Measurements from ENCODE around the gene MATN1.

Gene MATN1

DNA sequence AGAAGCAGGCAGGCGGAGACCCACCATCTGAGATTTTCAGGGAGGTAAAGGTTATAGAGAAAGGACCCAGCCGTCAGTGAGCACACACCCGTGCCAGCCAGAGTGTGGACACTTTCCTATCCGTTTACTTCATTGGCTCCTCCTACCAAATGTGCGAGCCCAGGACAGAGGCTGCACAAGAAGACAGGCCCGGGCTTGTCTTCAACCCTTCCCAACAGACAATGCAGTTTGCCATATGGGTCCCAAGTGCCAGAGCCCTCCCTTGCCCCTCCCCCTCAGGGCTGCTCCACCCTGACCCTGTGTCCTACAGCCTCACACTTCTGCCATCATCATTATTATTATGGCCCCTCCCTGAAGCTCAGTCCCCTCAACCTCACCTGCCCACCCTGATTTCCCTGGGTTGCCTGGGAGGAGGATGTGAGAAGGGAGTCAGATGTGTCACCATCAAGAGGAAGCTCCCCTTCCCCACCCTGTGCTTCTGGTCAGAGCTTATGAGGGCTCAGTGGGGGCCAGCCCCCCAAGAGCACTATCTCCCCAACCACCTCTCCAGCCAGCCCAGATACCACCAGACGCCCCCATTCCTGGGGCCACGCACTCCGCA is 24.8 kb upstream of the MATN1 start:
- no peaks in the 10 kb centered on the region for H3K36me3 ChIP-seq (ENCODE audit: control insufficient read depth, insufficient read depth, low read length)
- no peak overlapping the region for H3K4me3 ChIP-seq (ENCODE audit: low read depth, low read length)
- H3K9ac ChIP-seq (ENCODE audit: low read depth, low read length): no peak overlapping the region
- H3K9me3 ChIP-seq (ENCODE audit: control insufficient read depth, insufficient read depth, low read length): no peaks in the 10 kb centered on the region
- H3K27me3 ChIP-seq (ENCODE audit: control insufficient read depth, insufficient read depth, low read length): no peaks in the 10 kb centered on the region
- peaks cover 2% of the 10 kb centered on the region for H3K4me1 ChIP-seq (ENCODE audit: control insufficient read depth, insufficient read depth, low read length)

DNA sequence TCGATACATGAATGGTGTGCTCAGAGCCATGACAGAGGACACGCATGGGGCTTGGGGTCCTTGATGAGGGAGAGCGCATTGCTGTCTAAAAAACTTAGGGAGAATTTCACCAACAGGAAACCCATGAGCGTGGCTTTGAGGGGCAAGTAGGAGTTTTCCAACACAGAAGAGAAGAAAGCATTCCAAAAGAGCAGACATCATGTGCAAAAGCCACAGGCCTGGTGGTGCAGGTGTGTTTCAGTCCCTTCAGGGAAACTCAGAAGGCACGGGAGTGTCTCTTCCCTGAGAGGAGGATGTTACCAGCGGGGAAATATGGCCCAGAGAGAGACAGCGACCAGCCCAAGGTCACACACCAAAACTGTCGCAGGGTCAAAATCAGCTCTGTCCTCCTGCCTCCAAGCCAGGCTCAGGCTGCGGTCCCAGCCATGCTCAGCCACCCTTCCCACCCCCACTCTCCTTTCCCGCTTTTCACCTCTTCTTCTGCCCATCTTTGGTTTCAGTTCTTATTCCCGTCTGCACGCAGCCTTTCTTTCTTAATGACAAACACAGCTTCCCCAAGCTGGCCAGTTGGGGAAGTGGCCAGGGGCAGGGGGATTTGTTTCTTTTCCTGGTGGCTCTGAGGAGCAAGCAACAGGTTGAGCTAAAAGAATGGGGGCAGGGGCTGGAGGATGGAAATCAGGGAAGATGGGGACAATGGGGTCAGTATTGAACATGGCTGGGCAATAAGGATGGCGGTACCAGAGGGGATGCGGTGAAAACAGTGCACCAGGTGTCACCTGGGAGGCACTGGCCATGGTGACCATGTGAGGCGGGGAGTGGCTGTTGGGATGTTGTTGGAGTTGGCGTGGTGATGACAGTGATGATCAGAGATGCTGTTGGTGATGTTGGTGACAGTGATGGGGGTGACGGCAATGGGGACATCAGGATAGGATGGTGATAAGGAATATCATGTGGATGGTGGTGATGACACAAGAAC is 23.9 kb upstream of the MATN1 start:
- H3K27me3 ChIP-seq (ENCODE audit: control insufficient read depth, insufficient read depth, low read length): no peaks in the 10 kb centered on the region
- no peak overlapping the region for H3K4me3 ChIP-seq (ENCODE audit: low read depth, low read length)
- H3K9me3 ChIP-seq (ENCODE audit: control insufficient read depth, insufficient read depth, low read length): no peaks in the 10 kb centered on the region
- H3K9ac ChIP-seq (ENCODE audit: low read depth, low read length): no peak overlapping the region
- no peaks in the 10 kb centered on the region for H3K36me3 ChIP-seq (ENCODE audit: control insufficient read depth, insufficient read depth, low read length)
- peaks cover 2% of the 10 kb centered on the region for H3K4me1 ChIP-seq (ENCODE audit: control insufficient read depth, insufficient read depth, low read length)

GRCh38 chr1:30746212-30747032 is 23.0 kb upstream of the MATN1 start:
- Histone ChIP-seq H3K27me3 (ENCODE audit: control insufficient read depth, insufficient read depth, low read length) (no peaks in the 10 kb centered on the region), H3K4me3 (ENCODE audit: low read depth, low read length) (no peak overlapping the region), H3K36me3 (ENCODE audit: control insufficient read depth, insufficient read depth, low read length) (no peaks in the 10 kb centered on the region), H3K9ac (ENCODE audit: low read depth, low read length) (no peak overlapping the region), H3K9me3 (ENCODE audit: control insufficient read depth, insufficient read depth, low read length) (no peaks in the 10 kb centered on the region), H3K4me1 (ENCODE audit: control insufficient read depth, insufficient read depth, low read length) (no peaks in the 10 kb centered on the region)

DNA sequence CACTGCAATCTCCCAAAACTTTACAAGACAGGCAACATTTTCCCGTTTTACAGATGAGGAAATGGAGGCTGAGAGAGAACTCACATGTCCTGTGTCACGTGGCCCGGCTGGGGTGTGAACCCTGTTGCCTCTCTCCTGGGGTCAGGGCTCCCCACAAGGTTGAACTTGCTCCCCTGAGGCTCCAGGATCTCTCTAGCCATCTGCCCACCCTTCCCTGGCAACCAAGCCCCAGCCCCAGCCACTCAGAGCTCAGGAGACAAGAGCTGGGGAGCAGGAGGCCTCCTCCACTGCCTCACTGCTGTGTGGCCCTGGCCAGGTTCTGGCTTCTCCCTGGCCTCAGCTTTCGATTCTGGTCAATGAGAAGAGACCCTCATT is 22.4 kb upstream of the MATN1 start:
- no peaks in the 10 kb centered on the region for H3K9me3 ChIP-seq (ENCODE audit: control insufficient read depth, insufficient read depth, low read length)
- H3K4me1 ChIP-seq (ENCODE audit: control insufficient read depth, insufficient read depth, low read length): no peaks in the 10 kb centered on the region
- no peaks in the 10 kb centered on the region for H3K27me3 ChIP-seq (ENCODE audit: control insufficient read depth, insufficient read depth, low read length)
- H3K36me3 ChIP-seq (ENCODE audit: control insufficient read depth, insufficient read depth, low read length): no peaks in the 10 kb centered on the region
- no peak overlapping the region for H3K4me3 ChIP-seq (ENCODE audit: low read depth, low read length)
- H3K9ac ChIP-seq (ENCODE audit: low read depth, low read length): no peak overlapping the region

GRCh38 chr1:30745156-30745833 is 21.9 kb upstream of the MATN1 start:
- Histone ChIP-seq H3K4me3 (ENCODE audit: low read depth, low read length) (no peak overlapping the region), H3K36me3 (ENCODE audit: control insufficient read depth, insufficient read depth, low read length) (no peaks in the 10 kb centered on the region), H3K9ac (ENCODE audit: low read depth, low read length) (no peak overlapping the region), H3K4me1 (ENCODE audit: control insufficient read depth, insufficient read depth, low read length) (no peaks in the 10 kb centered on the region), H3K9me3 (ENCODE audit: control insufficient read depth, insufficient read depth, low read length) (no peaks in the 10 kb centered on the region), H3K27me3 (ENCODE audit: control insufficient read depth, insufficient read depth, low read length) (no peaks in the 10 kb centered on the region)

DNA sequence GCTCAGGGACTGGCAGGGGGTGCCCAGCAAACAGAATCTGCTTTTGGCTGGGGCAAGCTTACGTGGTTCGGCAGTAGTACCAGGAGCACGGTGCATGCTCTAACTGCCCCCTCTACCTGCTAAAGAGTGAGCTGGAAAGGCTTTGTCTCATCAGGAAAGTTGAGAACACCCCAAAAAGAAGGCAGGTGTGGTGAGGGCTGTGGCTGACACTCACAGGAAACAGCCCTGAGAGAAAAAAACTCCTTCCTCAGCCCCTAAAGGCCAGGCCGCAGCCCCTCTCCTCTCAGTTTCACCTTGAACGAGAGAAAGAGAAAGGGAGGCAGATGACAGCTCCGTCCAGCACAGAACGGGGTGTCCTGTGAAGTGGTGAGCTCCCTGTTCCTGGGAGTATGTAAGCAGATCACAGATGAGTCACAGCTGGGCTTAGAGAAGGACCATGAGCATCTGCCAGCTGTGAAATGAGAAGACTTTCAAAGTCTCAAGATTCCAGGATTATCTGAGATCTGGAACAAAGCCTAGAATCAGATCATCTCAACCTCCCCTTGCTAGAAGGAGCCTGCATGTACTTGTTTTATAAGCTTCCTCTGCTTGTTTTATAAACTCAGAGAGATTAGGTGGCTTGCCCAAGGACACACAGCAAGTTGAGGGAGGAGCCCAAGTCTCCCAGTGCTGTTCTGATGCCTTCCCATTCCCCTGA is 20.8 kb upstream of the MATN1 start:
- no peak overlapping the region for H3K9ac ChIP-seq (ENCODE audit: low read depth, low read length)
- H3K4me3 ChIP-seq (ENCODE audit: low read depth, low read length): no peak overlapping the region
- no peaks in the 10 kb centered on the region for H3K36me3 ChIP-seq (ENCODE audit: control insufficient read depth, insufficient read depth, low read length)
- H3K9me3 ChIP-seq (ENCODE audit: control insufficient read depth, insufficient read depth, low read length): no peaks in the 10 kb centered on the region
- no peaks in the 10 kb centered on the region for H3K27me3 ChIP-seq (ENCODE audit: control insufficient read depth, insufficient read depth, low read length)
- no peaks in the 10 kb centered on the region for H3K4me1 ChIP-seq (ENCODE audit: control insufficient read depth, insufficient read depth, low read length)

DNA sequence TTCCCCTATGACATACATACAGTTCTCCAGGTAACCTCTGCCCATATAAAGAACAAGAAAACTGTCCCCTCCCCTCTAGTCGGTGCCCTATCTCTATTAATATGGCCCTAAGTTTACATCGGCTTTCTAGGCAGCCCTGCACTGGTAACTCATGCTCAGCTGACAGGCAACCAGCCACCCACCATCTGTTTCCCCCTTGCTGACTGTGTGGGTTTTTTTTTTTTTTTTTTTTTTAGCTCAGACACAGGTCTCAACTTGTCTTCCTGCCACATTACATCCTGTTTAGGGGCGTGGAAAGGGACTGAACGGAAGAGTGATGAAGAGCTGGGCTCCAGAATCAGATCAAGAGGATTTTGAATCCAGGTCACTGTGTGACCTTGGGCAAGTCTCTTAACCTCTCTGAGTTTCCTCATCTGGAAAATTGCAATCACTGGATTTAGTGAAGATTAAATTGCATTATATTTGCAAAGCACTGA is 20.2 kb upstream of the MATN1 start:
- Histone ChIP-seq H3K27me3 (ENCODE audit: control insufficient read depth, insufficient read depth, low read length) (no peaks in the 10 kb centered on the region), H3K4me3 (ENCODE audit: low read depth, low read length) (no peak overlapping the region), H3K4me1 (ENCODE audit: control insufficient read depth, insufficient read depth, low read length) (no peaks in the 10 kb centered on the region), H3K9me3 (ENCODE audit: control insufficient read depth, insufficient read depth, low read length) (no peaks in the 10 kb centered on the region), H3K36me3 (ENCODE audit: control insufficient read depth, insufficient read depth, low read length) (no peaks in the 10 kb centered on the region), H3K9ac (ENCODE audit: low read depth, low read length) (no peak overlapping the region)

- no peaks in the 10 kb centered on the region for H3K9me3 ChIP-seq (ENCODE audit: control insufficient read depth, insufficient read depth, low read length)
- H3K27me3 ChIP-seq (ENCODE audit: control insufficient read depth, insufficient read depth, low read length): no peaks in the 10 kb centered on the region
- no peaks in the 10 kb centered on the region for H3K36me3 ChIP-seq (ENCODE audit: control insufficient read depth, insufficient read depth, low read length)
- H3K4me3 ChIP-seq (ENCODE audit: low read depth, low read length): no peak overlapping the region
- H3K4me1 ChIP-seq (ENCODE audit: control insufficient read depth, insufficient read depth, low read length): no peaks in the 10 kb centered on the region
- H3K9ac ChIP-seq (ENCODE audit: low read depth, low read length): no peak overlapping the region
Observed at GRCh38 chr1:30742963-30743559, 19.7 kb upstream of the MATN1 start.

DNA sequence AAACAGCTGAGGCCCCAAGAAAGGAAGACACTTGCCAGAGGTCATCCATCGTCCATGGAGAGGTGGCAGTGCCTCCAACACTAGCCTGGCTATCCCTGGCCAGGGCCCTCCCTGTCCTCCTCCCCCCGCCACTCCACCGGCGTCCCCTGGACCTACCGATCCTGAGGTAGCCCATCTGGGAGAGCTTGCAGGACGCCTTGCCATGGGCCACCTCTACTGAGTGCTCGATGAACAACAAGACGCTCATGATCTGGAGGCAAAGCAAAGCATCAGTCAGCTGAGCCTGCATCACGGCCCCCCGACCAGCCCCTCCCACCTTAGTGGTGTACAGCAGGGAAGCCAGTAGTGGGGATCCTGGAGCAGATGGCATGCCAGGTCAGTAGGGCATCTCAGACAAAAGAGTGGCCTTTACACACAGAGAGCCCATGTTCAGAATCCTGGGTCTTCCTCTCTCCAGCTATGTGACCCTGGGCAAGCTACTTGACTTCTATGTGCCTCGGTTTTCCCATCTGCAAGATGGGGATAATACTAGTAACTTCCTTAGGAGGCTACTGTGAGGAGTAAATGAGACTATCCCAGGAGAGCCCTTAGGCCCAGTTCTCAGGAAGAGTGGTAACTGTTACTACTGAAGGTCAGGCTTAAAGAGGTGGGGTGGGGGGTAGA is 19.0 kb upstream of the MATN1 start:
- Histone ChIP-seq H3K27me3 (ENCODE audit: control insufficient read depth, insufficient read depth, low read length) (no peaks in the 10 kb centered on the region), H3K36me3 (ENCODE audit: control insufficient read depth, insufficient read depth, low read length) (no peaks in the 10 kb centered on the region), H3K4me3 (ENCODE audit: low read depth, low read length) (no peak overlapping the region), H3K9me3 (ENCODE audit: control insufficient read depth, insufficient read depth, low read length) (no peaks in the 10 kb centered on the region), H3K4me1 (ENCODE audit: control insufficient read depth, insufficient read depth, low read length) (no peaks in the 10 kb centered on the region), H3K9ac (ENCODE audit: low read depth, low read length) (no peak overlapping the region)

GRCh38 chr1:30741239-30741894 is 18.0 kb upstream of the MATN1 start:
- Histone ChIP-seq H3K36me3 (ENCODE audit: control insufficient read depth, insufficient read depth, low read length) (no peaks in the 10 kb centered on the region), H3K9me3 (ENCODE audit: control insufficient read depth, insufficient read depth, low read length) (no peaks in the 10 kb centered on the region), H3K4me1 (ENCODE audit: control insufficient read depth, insufficient read depth, low read length) (no peaks in the 10 kb centered on the region)

More at GRCh38 chr1:30741239-30741894, 18.0 kb upstream of the MATN1 start:
- Histone ChIP-seq H3K27me3 (ENCODE audit: control insufficient read depth, insufficient read depth, low read length) (no peaks in the 10 kb centered on the region), H3K9ac (ENCODE audit: low read depth, low read length) (no peak overlapping the region), H3K4me3 (ENCODE audit: low read depth, low read length) (no peak overlapping the region)
